ENCODE results near the gene RAB36. TPM values are rescaled to one million over a fixed set of nuclear protein-coding genes. Genes with fewer than 3 reads are reported as not detected.

Gene RAB36
- total RNA-seq, 1 donor from 2014 or later: 2.9 TPM

GRCh38 chr22:23200898-23201297 is 55.6 kb downstream of the RAB36 start:
- Mint-ChIP-seq H3K27me3 (ENCODE audit: low read depth) (no peaks in the 10 kb centered on the region), H3K36me3 (ENCODE audit: low read depth) (peaks cover 3% of the 10 kb centered on the region), H3K4me3 (ENCODE audit: unreplicated experiment) (no peak overlapping the region), H3K27ac (ENCODE audit: unreplicated experiment) (peak overlapping the region; percentile 12), H3K9me3 (ENCODE audit: low read depth) (no peaks in the 10 kb centered on the region), H3K4me1 (ENCODE audit: low read depth) (peaks cover 14% of the 10 kb centered on the region)
- DNase-seq (ENCODE audit: low spot score): no peak
- no peak for TF ChIP-seq CTCF (IDR thresholded peaks at IDR 0.05)

GRCh38 chr22:23202812-23203451 is 57.7 kb downstream of the RAB36 start:
- no peaks in the 10 kb centered on the region for H3K27me3 Mint-ChIP-seq (ENCODE audit: low read depth)
- H3K4me1 Mint-ChIP-seq (ENCODE audit: low read depth): peaks cover 14% of the 10 kb centered on the region
- TF ChIP-seq CTCF (IDR thresholded peaks at IDR 0.05): no peak
- no peak for DNase-seq (ENCODE audit: low spot score)
- H3K9me3 Mint-ChIP-seq (ENCODE audit: low read depth): no peaks in the 10 kb centered on the region
- H3K4me3 Mint-ChIP-seq (ENCODE audit: unreplicated experiment): no peak overlapping the region
- H3K27ac Mint-ChIP-seq (ENCODE audit: unreplicated experiment): no peak overlapping the region
- peaks cover 7% of the 10 kb centered on the region for H3K36me3 Mint-ChIP-seq (ENCODE audit: low read depth)

- H3K27me3 Mint-ChIP-seq (ENCODE audit: low read depth): no peaks in the 10 kb centered on the region
- no peak overlapping the region for H3K27ac Mint-ChIP-seq (ENCODE audit: unreplicated experiment)
- no peaks in the 10 kb centered on the region for H3K9me3 Mint-ChIP-seq (ENCODE audit: low read depth)
- H3K4me3 Mint-ChIP-seq (ENCODE audit: unreplicated experiment): no peak overlapping the region
- TF ChIP-seq CTCF (IDR thresholded peaks at IDR 0.05): no peak
- peaks cover 7% of the 10 kb centered on the region for H3K36me3 Mint-ChIP-seq (ENCODE audit: low read depth)
- H3K4me1 Mint-ChIP-seq (ENCODE audit: low read depth): peaks cover 14% of the 10 kb centered on the region
- DNase-seq (ENCODE audit: low spot score): no peak
These were observed 58.3 kb downstream of the RAB36 start for GRCh38 chr22:23203452-23204124.

GRCh38 chr22:23204125-23204488 is 58.8 kb downstream of the RAB36 start:
- Mint-ChIP-seq H3K4me3 (ENCODE audit: unreplicated experiment) (no peak overlapping the region), H3K9me3 (ENCODE audit: low read depth) (no peaks in the 10 kb centered on the region), H3K36me3 (ENCODE audit: low read depth) (peaks cover 7% of the 10 kb centered on the region), H3K4me1 (ENCODE audit: low read depth) (peaks cover 10% of the 10 kb centered on the region), H3K27ac (ENCODE audit: unreplicated experiment) (no peak overlapping the region), H3K27me3 (ENCODE audit: low read depth) (no peaks in the 10 kb centered on the region)
- DNase-seq (ENCODE audit: low spot score): no peak
- TF ChIP-seq CTCF (IDR thresholded peaks at IDR 0.05): no peak

- no peak for TF ChIP-seq CTCF (IDR thresholded peaks at IDR 0.05)
- DNase-seq (ENCODE audit: low spot score): no peak
- H3K27me3 Mint-ChIP-seq (ENCODE audit: low read depth): no peaks in the 10 kb centered on the region
- H3K4me3 Mint-ChIP-seq (ENCODE audit: unreplicated experiment): no peak overlapping the region
- peaks cover 5% of the 10 kb centered on the region for H3K4me1 Mint-ChIP-seq (ENCODE audit: low read depth)
- H3K36me3 Mint-ChIP-seq (ENCODE audit: low read depth): peaks cover 4% of the 10 kb centered on the region
- H3K27ac Mint-ChIP-seq (ENCODE audit: unreplicated experiment): no peak overlapping the region
- H3K9me3 Mint-ChIP-seq (ENCODE audit: low read depth): no peaks in the 10 kb centered on the region
These were observed 59.4 kb downstream of the RAB36 start for GRCh38 chr22:23204541-23205157.
